Activated CD4-positive, alpha-beta T cell treated with anti-CD3 and anti-CD28 coated beads, Interleukin-2, amount 10 ng/mL, durations not matched to agents 7 days and 5 days (primary cell): ENCODE data around the gene NCKAP5. TPM values are rescaled to one million over a fixed set of nuclear protein-coding genes. Genes with fewer than 3 reads are reported as not detected.

Experiments
- CTCF ChIA-PET: fragments of 350-600 bp; sonication (Branson Sonifier 250); formaldehyde crosslinking; loops from one replicate; lab custom pipeline; 2021; ENCODE audit warnings: antibody characterized with exemption; lab: Charles Lee
- POLR2A ChIA-PET: fragments of 350-600 bp; sonication (Branson Sonifier 250); formaldehyde crosslinking; loops from one replicate; lab custom pipeline; 2021; ENCODE audit warnings: antibody characterized with exemption; lab: Charles Lee
- DNase-seq: peaks from one replicate; pipeline ENCODE4 v3.0.0-alpha.2; 2020
- H3K27ac Mint-ChIP-seq: one replicate; pipeline ENCODE4 v1.8.0; 2021; ENCODE audit warnings: mild to moderate bottlenecking, moderate library complexity, mixed read lengths
- H3K27me3 Mint-ChIP-seq: one replicate; pipeline ENCODE4 v1.8.0; 2021; ENCODE audit warnings: mixed read lengths
- H3K36me3 Mint-ChIP-seq: one replicate; pipeline ENCODE4 v1.8.0; 2021; ENCODE audit warnings: low read depth, mixed read lengths
- H3K4me1 Mint-ChIP-seq: one replicate; pipeline ENCODE4 v1.8.0; 2021; ENCODE audit warnings: mixed read lengths
- H3K4me3 Mint-ChIP-seq: one replicate; pipeline ENCODE4 v1.8.0; 2021; ENCODE audit warnings: mild to moderate bottlenecking, moderate library complexity, mixed read lengths
- H3K9me3 Mint-ChIP-seq: one replicate; pipeline ENCODE4 v1.8.0; 2021; ENCODE audit warnings: mixed read lengths
- total RNA-seq, 2 experiments: library from RNA; stranded (reverse); gene quantifications; one replicate each; pipeline ENCODE4 v1.2.3, GENCODE V29; 2021

The NCKAP5 gene
- total RNA-seq, 2 experiments from 2014 or later, result not detected

DNA sequence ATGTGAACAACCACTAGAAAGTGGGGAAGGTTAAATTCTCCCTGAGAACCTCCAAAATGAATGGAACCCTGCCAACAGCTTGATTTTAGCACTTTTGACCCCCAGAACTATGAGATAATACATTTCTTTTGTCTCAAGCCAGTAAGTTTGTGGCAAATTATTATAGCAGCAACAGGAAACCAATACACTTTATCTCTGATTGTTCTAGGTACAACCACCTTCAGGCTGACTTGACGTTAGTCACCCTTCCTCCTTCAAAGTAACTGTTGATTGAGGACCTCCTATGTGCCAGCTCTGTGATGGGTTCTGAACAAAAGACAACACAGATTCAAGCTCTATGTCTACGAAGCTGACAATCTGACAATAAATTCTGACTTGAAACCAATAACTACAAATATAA is 318.9 kb downstream of the NCKAP5 start:
- DNase-seq, result no peak
- Mint-ChIP-seq H3K4me3 (no peak overlapping the region), H3K36me3 (no peaks in the 10 kb centered on the region), H3K4me1 (no peaks in the 10 kb centered on the region), H3K27ac (no peak overlapping the region), H3K27me3 (no peaks in the 10 kb centered on the region), H3K9me3 (peaks cover 2% of the 10 kb centered on the region)
- POLR2A ChIA-PET, result no interaction called here
- CTCF ChIA-PET, result interaction anchor here (0.6 kb wide), 1 partner anchor 426 kb away, joined by 3 read pairs; no protein-coding TSS in a partner anchor

DNA sequence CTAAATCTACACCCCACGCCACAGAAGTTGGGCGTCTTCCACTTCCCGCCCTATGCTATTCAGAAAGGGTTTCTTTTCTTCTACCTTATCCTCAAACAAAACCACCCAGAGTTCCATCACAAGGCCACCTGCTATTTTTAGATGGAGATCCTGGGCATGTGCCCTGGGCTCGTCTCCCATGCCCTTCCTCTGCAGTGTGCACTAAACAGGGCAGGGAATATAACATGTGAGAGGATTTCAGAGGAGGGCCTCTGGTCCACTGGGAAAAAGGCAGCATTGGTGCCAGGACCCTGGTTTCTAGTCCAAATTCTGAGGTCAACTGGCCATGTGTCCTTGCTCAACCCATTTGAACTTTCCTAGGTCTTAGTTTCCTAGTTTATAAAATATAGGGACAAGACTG is 320.0 kb downstream of the NCKAP5 start:
- no peaks in the 10 kb centered on the region for H3K27me3 Mint-ChIP-seq
- H3K4me3 Mint-ChIP-seq, result no peak overlapping the region
- no peak overlapping the region for H3K27ac Mint-ChIP-seq
- ChIA-PET POLR2A (no interaction called here), CTCF (no interaction called here)
- DNase-seq, result no peak
- peaks cover 2% of the 10 kb centered on the region for H3K9me3 Mint-ChIP-seq
- H3K4me1 Mint-ChIP-seq, result no peaks in the 10 kb centered on the region
- no peaks in the 10 kb centered on the region for H3K36me3 Mint-ChIP-seq

DNA sequence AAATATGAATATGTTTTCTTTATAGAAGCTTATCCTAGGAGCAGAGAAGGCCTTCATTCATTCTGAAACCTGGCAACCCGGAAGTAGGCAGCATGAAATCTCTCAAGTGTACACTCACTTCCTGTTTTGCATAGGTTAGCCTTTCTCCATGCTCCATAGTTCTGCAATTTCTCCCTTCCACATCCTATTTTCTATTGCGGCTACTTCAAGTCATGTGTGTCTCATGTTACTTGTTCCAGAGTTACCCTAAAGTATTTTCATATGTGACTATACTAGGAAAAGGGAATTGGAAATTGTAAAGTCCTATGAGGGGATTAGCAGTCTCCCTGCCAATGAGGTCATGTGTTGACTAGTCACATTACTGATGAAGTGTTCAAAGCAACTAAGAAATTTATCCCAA is 320.6 kb downstream of the NCKAP5 start:
- Mint-ChIP-seq H3K27ac (no peak overlapping the region), H3K36me3 (no peaks in the 10 kb centered on the region), H3K4me1 (no peaks in the 10 kb centered on the region), H3K4me3 (no peak overlapping the region), H3K27me3 (no peaks in the 10 kb centered on the region), H3K9me3 (peaks cover 2% of the 10 kb centered on the region)
- ChIA-PET POLR2A (no interaction called here), CTCF (no interaction called here)
- no peak for DNase-seq

DNA sequence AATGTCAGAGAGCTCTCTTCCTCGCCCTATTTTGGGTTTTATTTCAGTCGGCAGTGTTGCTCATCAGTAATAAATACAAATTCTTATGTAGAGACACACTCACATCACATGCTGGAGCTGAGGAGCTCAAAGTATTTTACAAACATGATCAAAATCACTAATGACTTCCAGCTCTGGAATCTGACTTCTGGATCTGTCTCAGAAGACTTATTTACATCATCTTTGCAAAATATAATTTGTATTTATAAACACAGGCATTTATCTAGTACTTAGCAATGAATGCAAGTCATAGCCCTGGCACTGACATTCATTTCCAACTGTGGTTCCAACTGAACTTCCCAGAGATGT is 327.1 kb downstream of the NCKAP5 start:
- Mint-ChIP-seq H3K27me3 (no peaks in the 10 kb centered on the region), H3K4me1 (no peaks in the 10 kb centered on the region), H3K4me3 (no peak overlapping the region), H3K9me3 (peaks cover 2% of the 10 kb centered on the region), H3K36me3 (no peaks in the 10 kb centered on the region), H3K27ac (no peak overlapping the region)
- no peak for DNase-seq
- POLR2A ChIA-PET, result no interaction called here
- CTCF ChIA-PET, result no interaction called here

DNA sequence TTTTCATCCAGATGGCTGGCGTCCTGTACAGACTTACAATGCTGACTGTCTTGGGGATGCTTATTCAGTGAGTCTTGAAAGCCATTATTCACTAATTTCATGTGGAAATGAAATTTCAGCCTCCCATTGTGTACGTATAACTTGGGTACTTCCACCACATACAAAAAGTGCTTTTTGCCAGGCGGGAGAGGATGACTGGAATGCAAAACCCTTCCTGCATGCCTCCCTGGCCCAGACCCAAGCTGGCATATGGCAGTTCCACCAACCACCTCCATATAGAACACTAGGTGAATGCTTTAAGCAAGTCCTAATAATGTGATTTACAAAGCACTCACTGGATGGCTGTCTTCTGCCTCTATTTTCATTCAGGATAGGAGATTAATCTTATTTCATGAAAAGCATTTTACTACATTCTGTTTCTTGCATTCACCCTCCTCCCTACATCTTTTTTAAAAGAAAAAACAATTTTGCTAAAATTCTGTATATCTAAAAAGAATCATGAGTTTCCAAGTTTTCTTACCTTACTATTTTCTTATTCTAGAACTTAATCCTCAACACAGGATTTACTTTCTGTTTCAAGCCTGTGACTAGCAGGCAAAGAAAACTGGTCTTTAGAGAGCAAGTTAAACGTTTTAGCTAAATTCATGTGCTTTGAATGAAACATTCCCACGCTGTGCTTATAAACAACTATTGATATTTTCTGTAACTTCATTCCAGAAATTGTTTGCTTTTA is 327.6 kb downstream of the NCKAP5 start:
- Mint-ChIP-seq H3K9me3 (no peaks in the 10 kb centered on the region), H3K36me3 (no peaks in the 10 kb centered on the region), H3K4me3 (no peak overlapping the region), H3K27ac (no peak overlapping the region), H3K27me3 (no peaks in the 10 kb centered on the region), H3K4me1 (no peaks in the 10 kb centered on the region)
- ChIA-PET CTCF (no interaction called here), POLR2A (no interaction called here)
- DNase-seq, result no peak

DNA sequence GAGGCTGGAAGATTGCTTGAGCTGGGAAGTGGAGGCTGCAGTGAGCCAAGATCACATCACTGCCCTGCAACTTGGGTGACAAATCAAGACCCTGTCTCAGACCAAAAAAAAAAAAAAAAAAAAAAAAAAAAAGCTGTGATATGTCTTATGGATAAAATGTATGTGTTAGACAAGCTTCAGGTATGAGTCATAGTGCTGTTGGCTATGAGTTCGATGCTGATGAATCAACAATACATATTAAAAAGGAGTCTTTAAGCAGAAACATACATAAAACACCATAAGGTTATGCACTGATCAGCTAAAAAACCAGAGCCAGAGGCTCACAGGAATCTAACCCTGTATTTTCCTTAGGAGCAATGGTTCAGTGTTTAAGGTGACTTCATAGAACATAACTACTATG is 332.3 kb downstream of the NCKAP5 start:
- Mint-ChIP-seq H3K36me3 (no peaks in the 10 kb centered on the region), H3K4me1 (no peaks in the 10 kb centered on the region), H3K27me3 (no peaks in the 10 kb centered on the region), H3K4me3 (no peak overlapping the region), H3K9me3 (no peaks in the 10 kb centered on the region), H3K27ac (no peak overlapping the region)
- DNase-seq, result no peak
- ChIA-PET CTCF (no interaction called here), POLR2A (no interaction called here)

DNA sequence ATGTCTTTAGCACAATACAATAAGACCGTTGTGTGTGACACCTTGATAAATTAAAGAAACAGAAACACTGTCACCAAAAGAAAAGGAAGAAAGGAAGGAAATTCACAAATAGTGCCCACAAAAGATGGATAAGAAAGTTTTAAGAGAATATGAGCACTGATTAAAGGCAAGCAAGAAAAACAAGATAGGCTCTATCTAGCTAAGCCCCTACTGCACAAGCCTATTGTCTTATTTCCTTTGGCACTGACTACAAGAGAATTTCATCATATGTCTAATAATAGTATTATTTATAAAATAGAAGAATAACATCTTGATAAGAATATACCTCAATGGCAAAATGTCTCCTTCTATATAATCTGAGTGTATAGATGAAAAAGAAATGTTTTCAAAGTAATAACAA is 335.7 kb downstream of the NCKAP5 start:
- POLR2A ChIA-PET, result no interaction called here

DNA sequence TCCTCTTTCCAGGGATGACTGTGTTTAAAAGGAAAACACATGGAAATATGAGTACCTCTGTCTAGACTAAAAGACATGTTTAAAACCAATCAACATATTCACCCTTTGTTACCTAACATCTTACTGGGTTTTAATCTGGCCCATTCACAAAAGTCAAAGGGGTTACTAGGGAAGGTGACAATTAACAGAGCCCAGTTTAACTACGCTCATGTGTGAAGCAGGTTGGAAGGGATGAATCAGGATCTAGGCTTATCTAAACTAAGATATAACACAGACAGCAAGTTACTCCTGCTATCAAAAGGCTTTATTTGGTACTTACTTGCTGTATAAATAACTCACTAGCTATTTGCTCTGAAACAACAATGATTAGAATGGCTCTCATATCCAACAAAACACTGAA is 337.0 kb downstream of the NCKAP5 start:
- POLR2A ChIA-PET, result no interaction called here
- CTCF ChIA-PET, result no interaction called here
- Mint-ChIP-seq H3K4me1 (no peaks in the 10 kb centered on the region), H3K4me3 (no peak overlapping the region), H3K9me3 (no peaks in the 10 kb centered on the region), H3K27me3 (no peaks in the 10 kb centered on the region), H3K27ac (no peak overlapping the region), H3K36me3 (no peaks in the 10 kb centered on the region)
- no peak for DNase-seq

More for the DNA sequence above, 335.7 kb downstream of the NCKAP5 start:
- no peaks in the 10 kb centered on the region for H3K9me3 Mint-ChIP-seq
- CTCF ChIA-PET, result no interaction called here
- no peaks in the 10 kb centered on the region for H3K27me3 Mint-ChIP-seq
- no peak for DNase-seq
- no peak overlapping the region for H3K27ac Mint-ChIP-seq
- no peaks in the 10 kb centered on the region for H3K4me1 Mint-ChIP-seq
- no peak overlapping the region for H3K4me3 Mint-ChIP-seq
- no peaks in the 10 kb centered on the region for H3K36me3 Mint-ChIP-seq

DNA sequence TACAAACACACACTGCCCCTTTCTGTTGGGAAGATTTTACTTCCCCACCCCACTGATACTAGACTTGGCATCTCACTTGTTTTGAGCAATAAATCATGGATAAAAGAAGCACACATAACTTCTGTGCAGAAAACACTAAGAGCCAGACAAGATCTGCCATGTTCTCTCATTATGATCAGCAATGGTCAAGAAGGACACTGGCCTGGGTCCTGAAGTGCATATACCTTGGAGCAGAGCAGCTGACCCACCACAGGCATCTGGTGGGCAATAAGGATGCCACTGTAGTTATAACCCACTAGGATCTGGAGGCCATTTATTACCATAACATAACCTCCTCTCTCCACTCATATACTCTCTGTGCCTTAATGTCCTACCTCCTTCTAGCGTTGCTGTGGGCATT is 338.3 kb downstream of the NCKAP5 start:
- ChIA-PET POLR2A (no interaction called here), CTCF (no interaction called here)
- Mint-ChIP-seq H3K4me3 (no peak overlapping the region), H3K9me3 (no peaks in the 10 kb centered on the region), H3K36me3 (no peaks in the 10 kb centered on the region), H3K27me3 (no peaks in the 10 kb centered on the region), H3K4me1 (no peaks in the 10 kb centered on the region), H3K27ac (no peak overlapping the region)
- no peak for DNase-seq

DNA sequence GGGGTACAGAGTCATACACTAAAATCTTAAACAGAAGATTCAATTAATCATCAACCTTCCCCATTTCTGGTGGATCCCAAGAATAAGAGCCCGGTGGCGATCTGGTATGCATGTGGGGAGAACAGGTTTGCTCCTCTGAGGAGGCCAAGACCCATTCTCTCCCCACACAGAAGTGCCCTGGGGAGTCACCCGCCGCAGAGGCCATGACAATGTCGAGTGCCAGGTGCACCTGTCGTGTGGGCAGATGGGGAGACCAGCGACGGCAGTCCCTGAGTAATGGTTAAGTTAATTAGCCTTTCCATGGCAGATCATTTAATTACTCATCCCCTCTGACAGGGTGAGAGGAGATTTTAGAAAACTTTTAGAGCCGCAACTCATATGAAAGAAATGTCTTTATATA is 345.0 kb downstream of the NCKAP5 start:
- H3K4me3 Mint-ChIP-seq, result no peak overlapping the region
- H3K36me3 Mint-ChIP-seq, result no peaks in the 10 kb centered on the region
- no peaks in the 10 kb centered on the region for H3K4me1 Mint-ChIP-seq
- no peaks in the 10 kb centered on the region for H3K9me3 Mint-ChIP-seq
- ChIA-PET POLR2A (no interaction called here), CTCF (no interaction called here)
- no peaks in the 10 kb centered on the region for H3K27me3 Mint-ChIP-seq
- DNase-seq, result no peak
- no peak overlapping the region for H3K27ac Mint-ChIP-seq

DNA sequence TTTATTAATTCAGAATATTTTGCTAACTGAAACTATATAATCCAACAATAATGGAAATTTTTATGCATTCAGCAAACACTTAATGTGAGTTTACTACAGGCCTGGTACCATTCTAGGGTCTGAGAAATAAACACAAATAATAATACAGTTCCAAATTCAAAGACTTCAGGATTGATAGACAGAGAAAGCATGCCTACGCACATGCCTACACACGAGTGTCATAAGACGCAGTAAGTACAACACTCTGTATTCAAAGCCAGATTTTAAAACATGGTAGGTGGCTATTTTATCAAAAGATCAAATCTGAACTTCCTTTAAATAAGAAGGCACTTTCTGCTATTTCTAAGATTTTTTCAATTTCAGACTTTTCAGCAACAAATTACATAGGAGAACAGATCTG is 346.9 kb downstream of the NCKAP5 start:
- no peaks in the 10 kb centered on the region for H3K9me3 Mint-ChIP-seq
- no peak overlapping the region for H3K4me3 Mint-ChIP-seq
- CTCF ChIA-PET, result no interaction called here
- H3K4me1 Mint-ChIP-seq, result no peaks in the 10 kb centered on the region
- H3K27me3 Mint-ChIP-seq, result peaks cover 1% of the 10 kb centered on the region
- H3K36me3 Mint-ChIP-seq, result no peaks in the 10 kb centered on the region
- DNase-seq, result no peak
- POLR2A ChIA-PET, result no interaction called here
- H3K27ac Mint-ChIP-seq, result no peak overlapping the region

DNA sequence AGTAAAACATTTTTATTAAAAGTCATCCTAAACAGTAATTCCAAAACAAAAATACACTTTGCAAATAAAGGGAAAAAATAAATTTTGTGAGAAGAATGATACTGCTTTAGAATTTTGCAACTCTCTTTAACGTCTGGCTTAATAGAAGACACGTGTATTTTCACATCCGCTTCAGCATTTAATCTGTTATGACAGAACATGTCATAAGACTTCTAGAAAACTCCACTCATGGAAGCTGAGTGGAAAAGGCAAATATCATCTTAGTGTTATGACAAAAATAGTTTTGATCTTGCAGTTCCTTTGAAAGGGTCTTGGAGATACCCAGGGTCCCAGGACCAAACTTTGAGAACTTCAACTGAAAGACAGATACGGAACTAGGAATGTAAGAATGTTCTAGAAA is 350.1 kb downstream of the NCKAP5 start:
- no peak for DNase-seq
- H3K36me3 Mint-ChIP-seq, result no peaks in the 10 kb centered on the region
- no peak overlapping the region for H3K4me3 Mint-ChIP-seq
- H3K27me3 Mint-ChIP-seq, result peaks cover 1% of the 10 kb centered on the region
- H3K9me3 Mint-ChIP-seq, result no peaks in the 10 kb centered on the region
- CTCF ChIA-PET, result no interaction called here
- POLR2A ChIA-PET, result no interaction called here
- no peaks in the 10 kb centered on the region for H3K4me1 Mint-ChIP-seq
- no peak overlapping the region for H3K27ac Mint-ChIP-seq

DNA sequence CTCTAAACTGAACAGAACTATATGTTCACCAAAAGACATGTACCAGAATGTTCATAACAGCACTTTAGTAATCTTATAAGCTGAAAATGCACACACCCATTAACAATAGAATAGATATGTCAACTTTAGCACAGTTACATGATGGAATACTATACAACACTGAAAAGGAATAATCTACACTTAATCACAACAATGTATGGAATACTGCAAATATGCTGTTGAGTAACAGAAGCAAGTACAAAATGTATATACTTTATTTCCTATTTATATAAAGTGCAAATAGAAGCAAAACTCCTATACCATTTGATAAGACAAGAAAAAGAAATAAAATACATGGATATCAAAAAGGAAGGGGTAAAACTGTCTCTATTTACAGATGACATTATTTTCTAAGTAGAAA is 352.8 kb downstream of the NCKAP5 start:
- peaks cover 1% of the 10 kb centered on the region for H3K27me3 Mint-ChIP-seq
- no peaks in the 10 kb centered on the region for H3K9me3 Mint-ChIP-seq
- DNase-seq, result no peak
- no peak overlapping the region for H3K27ac Mint-ChIP-seq
- no peaks in the 10 kb centered on the region for H3K36me3 Mint-ChIP-seq
- H3K4me1 Mint-ChIP-seq, result no peaks in the 10 kb centered on the region
- no peak overlapping the region for H3K4me3 Mint-ChIP-seq
- ChIA-PET CTCF (no interaction called here), POLR2A (no interaction called here)

DNA sequence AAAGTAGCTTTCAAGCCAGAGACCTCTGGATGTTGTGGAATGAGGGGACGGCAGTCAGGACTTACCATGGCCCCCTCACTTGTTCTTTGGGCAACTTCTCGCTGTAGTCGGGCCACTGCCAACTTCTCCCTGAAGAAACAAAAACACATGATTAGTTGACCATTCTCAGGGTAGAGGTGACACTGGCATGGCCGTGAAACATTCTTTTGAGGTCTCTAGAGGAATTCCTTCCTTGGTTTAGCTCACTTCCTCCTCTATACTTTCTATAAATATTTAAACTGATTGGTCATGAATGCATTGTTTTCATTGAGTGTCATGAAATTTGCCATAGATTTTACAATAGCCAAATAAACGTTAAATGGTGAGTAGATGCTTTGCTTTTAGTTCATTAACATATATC is 354.6 kb downstream of the NCKAP5 start:
- Mint-ChIP-seq H3K27me3 (peaks cover 1% of the 10 kb centered on the region), H3K36me3 (no peaks in the 10 kb centered on the region), H3K4me3 (no peak overlapping the region), H3K27ac (no peak overlapping the region), H3K4me1 (no peaks in the 10 kb centered on the region), H3K9me3 (no peaks in the 10 kb centered on the region)
- POLR2A ChIA-PET, result no interaction called here
- CTCF ChIA-PET, result no interaction called here
- DNase-seq, result no peak
